Measurements from ENCODE around the gene PCNA. TPM values are rescaled to one million over a fixed set of nuclear protein-coding genes. Genes with fewer than 3 reads are reported as not detected.

PCNA gene
- total and polyA plus RNA-seq, 10 donors = 39.6 to 106 (median 52.0) TPM

DNA sequence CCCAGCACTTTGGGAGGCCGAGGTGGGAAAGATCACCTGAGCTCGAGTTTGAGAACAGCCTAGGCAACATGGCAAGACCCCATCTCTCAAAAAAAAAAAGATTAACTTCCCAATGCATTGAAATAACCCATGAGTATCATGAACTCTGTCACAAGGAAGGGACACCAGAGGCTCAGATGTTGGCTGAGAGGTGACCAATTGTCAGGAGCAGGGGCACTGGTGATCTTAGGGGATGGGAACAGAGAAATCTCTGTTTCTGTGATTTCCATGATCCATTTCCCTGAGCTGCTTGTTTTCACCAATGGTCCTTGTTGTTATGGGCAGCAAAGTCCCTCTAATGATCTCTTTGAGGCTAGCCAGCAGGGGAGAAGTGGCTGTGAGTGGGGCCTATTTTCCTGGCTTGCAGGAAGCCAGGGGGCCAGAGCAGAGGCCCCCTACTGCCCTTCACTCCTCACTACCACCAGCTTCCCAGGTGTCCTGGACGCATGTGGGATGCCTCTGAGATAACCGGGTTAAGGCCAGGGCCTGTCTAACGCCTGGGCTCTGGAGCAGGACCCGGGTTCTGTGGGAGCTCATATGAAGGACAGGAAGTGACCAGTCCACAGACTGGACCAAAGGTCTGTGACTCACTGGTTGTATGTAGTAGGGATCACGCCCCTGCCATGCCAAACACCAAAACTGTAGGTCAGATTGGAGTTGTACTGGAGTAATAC lies 54.4 kb downstream of the PCNA start:
- Histone ChIP-seq H3K36me3 (no peaks in the 10 kb centered on the region), H3K9me3 (no peaks in the 10 kb centered on the region), H3K4me3 (peak overlapping the region in 1 of 8 donors; percentile 28), H3K27me3 (replicated peaks in 1 of 7) (no peaks in the 10 kb centered on the region), H3K4me1 (peaks cover 0 to 19% (median 1%) of the 10 kb centered on the region in 6 donors), H3K27ac (peak overlapping the region in 6 of 8 donors; percentile 43 to 88 (median 69))
- TF ChIP-seq, protein P1, sequence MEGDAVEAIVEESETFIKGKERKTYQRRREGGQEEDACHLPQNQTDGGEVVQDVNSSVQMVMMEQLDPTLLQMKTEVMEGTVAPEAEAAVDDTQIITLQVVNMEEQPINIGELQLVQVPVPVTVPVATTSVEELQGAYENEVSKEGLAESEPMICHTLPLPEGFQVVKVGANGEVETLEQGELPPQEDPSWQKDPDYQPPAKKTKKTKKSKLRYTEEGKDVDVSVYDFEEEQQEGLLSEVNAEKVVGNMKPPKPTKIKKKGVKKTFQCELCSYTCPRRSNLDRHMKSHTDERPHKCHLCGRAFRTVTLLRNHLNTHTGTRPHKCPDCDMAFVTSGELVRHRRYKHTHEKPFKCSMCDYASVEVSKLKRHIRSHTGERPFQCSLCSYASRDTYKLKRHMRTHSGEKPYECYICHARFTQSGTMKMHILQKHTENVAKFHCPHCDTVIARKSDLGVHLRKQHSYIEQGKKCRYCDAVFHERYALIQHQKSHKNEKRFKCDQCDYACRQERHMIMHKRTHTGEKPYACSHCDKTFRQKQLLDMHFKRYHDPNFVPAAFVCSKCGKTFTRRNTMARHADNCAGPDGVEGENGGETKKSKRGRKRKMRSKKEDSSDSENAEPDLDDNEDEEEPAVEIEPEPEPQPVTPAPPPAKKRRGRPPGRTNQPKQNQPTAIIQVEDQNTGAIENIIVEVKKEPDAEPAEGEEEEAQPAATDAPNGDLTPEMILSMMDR (IDR thresholded peaks at IDR 0.05 in 8 of 11, conservative IDR thresholded peaks at IDR 0.05 in 3 of 11) = no peak
- TF ChIP-seq POLR2A (IDR thresholded peaks at IDR 0.05) (no peak), POLR2AphosphoS5 (IDR thresholded peaks at IDR 0.05) (no peak)
- DNase-seq = no peak
- WGBS, 5 donors = 85 to 90% (median 87%) methylated on average over 5 to 7 of the region's 7 CpGs
- intact Hi-C loops (cut with DNase I; ENCODE audit: low total_unique reads) = no loop called here

Small RNAs within 50 kb of the gene (small RNA-seq; reads per million reads assigned to genes)
- gene RF00019 (0 reads per million in 4 donors), gene RF00568 (0 reads per million in 4 donors), gene RNA5SP474 (0 to 0.07 (median 0) reads per million in 4 donors)

Other genes with a start within 250 kb of the PCNA start
- gene SLC23A2, start 118.4 kb downstream of the PCNA start, total RNA-seq = 10 to 100 TPM; 35.7 to 72.0 (median 50.0) TPM
- 10 to 100 TPM in 2 of 3 donors, 1 to 10 TPM in 1; 5.1 to 10.4 (median 10.4) TPM for gene SLC23A2, start 118.4 kb downstream of the PCNA start, polyA plus RNA-seq
- gene TMEM230, start 6.9 kb downstream of the PCNA start, total RNA-seq = 10 to 100 TPM; 62.5 to 83.7 (median 75.1) TPM
- 100 to 1,000 TPM; 112 to 131 (median 123) TPM for gene TMEM230, start 6.9 kb downstream of the PCNA start, polyA plus RNA-seq
- gene CDS2, start 7.0 kb upstream of the PCNA start, total RNA-seq = 10 to 100 TPM; 33.1 to 61.8 (median 45.5) TPM
- gene CDS2, start 7.0 kb upstream of the PCNA start, polyA plus RNA-seq = 10 to 100 TPM in 1 of 3 donors, 1 to 10 TPM in 2; 6.9 to 10.7 (median 9.1) TPM
- under 1 TPM in 1 of 7 donors, not detected in 6; 0.30 TPM for gene PROKR2, start 197.0 kb upstream of the PCNA start, total RNA-seq
- not detected for gene PROKR2, start 197.0 kb upstream of the PCNA start, polyA plus RNA-seq